Measurements from ENCODE around the gene HDAC10.

Gene HDAC10

GRCh38 chr22:50250555-50251476 lies at the start of gene HDAC10:
Gene HDAC10, minus strand, starts transcription at chr22:50251265. Its CDS starts 233 bp downstream, at chr22:50251032.
- DNase-seq: peak; percentile 80 to 84

GRCh38 chr22:50300620-50301257 lies 49.7 kb upstream of the HDAC10 start:
- DNase-seq: no peak

DNA sequence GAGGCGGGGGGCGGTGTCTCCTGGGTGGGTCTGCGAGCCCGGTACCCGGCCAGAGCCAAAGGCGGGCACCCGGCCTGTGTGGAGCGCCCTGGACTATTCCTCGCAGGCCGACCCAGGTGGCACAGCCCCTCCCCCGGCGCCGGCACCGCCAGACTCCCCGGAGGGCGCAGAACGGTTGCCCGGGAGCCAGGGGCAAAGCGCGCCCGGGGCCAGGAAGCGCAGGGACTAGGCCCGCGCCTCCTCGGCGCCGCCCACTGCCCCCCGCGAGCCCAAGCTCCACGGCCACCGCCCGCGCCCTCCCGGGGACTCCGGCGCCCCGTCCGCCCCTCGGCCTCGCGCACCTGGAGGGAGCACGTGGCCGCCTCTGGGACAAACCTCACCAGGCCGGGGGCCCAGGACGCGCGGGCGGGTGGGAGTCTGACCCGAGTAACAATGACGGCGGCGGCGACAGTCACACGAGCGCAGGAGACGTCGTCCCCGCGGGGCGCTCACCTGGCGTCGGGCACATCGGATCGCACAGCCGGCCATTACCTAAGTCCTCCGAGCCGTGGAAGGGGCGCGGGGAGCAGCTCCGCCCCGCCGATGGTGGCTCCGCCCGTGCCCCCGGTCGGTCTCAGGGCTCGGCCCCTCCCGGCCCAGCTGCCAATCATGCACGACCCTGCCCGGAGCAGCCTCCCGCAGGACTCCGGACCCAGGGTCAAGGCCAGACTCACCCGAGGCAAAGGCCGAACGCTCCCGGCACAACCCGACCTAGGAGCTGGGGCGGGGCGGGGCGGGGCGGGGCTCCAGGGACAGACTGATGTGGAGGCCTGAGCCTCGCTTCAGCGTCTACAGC lies 48.9 kb upstream of the HDAC10 start:
- no peak for DNase-seq

DNA sequence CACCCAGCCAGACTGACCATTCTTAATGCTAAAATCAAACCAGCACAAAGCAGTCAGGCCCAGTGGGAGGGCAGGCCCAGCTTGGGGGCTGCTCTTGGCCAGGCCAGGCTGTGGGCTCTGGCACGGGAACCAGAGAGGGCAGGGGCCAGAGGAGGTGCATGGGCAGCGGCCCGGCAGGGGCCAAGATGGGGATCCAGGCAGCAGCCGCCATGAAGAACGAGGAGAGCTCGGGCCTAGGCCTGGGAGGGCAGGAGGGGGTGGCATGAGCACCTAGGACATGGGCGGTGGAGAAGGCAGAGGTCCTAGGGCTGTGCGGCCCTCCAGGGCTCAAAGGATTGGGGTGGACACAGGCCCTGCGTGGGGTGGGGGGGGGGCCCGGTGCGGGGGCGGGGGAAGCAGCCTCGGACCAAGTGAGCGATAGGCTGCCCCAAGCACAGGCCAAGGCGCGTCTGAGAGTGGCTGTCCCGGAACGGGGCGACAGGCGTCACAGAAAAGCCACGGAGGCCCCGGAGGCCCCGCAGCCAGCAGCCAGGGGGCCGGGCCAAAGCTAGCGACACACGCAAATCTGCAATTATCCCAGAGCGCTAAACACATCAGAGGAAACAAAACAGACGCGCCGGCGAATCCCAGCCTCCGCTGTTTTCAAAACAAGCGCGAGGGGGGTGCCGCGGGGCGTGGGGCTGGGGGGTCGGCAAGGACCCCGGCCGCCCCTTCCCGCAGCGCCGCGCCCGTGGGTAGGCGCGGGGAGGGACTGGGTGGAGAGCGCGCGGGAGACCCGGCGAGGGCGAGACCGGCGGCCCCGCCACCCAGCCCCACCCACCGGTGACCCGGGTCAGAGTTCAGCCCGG lies 48.1 kb upstream of the HDAC10 start:
- no peak for DNase-seq

DNA sequence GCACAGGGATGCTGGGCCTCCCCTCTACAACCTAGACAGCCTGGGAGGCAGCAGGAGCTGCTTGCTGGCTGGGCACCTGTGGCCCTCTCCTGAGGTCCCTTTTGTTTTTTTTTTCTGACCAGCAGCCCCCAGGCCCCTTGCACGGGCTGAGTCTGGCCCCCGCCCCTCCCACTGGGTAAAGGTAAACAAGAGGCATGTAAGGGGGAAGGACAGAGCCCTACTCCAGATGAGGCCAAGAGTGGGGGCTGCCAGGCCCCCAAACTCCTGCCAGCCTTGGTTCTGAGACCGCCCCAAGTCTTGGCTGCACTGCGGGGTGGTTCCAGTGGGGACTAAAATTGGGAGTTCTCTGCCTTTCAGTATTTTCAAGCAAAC lies 47.2 kb upstream of the HDAC10 start:
- DNase-seq: no peak

DNA sequence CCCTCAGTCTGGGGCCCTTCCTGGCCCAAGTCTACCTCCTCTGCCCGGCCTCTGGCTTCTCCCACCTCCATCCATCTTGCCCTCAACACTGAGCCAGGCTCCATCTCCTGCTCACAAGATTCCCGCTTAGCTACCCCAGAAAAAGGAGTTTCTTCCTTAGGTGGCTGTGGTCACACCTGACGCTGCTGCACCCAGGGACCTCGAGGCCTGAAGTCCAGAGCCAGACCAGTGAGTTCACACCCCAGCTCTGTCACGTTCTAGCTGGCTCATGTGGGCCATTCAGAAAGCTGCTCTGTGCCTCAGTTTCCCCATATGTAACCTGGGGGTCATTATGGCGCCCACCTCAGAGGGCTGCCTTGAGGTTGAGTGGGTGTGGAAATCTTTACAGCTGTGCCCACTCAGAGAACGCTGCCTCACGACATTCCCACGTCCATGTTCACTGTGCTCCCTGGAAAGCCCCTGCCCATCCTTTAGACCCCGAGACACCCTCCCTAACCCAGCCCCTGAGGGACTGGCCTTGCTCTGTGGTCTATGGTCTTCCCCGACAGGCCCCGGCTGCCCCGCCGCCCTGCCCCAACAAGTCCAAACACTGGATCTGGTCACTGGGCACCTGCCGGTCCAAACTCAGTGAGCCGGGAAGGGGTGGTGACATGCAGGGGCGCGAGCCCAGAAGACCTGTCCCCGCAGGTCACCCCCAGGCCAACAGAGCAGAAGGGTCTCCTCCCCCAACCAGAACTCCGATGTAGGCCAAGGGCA lies 46.6 kb upstream of the HDAC10 start:
- no peak for DNase-seq

- no peak for DNase-seq
Measured at GRCh38 chr22:50296658-50297490, 45.8 kb upstream of the HDAC10 start.

- no peak for DNase-seq
Measured at GRCh38 chr22:50294319-50294656, 43.2 kb upstream of the HDAC10 start.

GRCh38 chr22:50293441-50294318 lies 42.6 kb upstream of the HDAC10 start:
- no peak for DNase-seq

GRCh38 chr22:50292643-50293440 lies 41.8 kb upstream of the HDAC10 start:
- peak in 1 of 2 donors; percentile 47 for DNase-seq

DNA sequence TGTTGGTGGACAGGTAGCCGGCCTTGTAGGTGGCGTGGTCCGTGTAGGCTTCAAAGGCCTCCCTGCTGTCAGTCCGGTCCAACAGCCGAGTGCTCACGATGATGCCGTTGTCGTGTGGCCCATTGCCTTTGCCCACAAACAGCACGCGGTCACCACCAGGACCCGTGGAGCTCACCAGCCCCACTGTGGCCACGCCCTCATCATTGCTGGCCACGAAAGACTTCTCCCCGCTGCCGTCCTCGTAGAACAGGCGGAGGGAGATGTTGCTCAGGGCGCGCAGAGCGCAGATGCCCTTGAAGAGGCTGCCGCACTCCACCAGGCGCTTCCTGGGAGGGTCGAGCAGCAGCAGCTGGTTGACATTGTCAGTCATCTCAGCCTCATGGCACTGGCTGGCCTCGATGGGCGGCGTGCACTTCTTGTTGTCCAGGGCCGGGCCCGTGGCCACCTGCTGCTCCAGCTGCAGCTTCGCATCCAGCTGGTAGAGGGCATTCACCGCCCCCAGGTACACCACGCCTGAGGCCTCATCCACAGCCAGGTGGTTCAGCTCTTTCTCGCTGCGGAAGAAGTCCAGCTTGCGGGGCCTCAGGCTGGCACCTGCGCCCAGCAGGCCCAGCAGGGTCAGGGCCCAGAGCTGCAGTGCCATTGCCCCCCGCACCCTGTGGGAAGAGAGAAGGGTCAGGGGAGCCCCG lies 39.0 kb upstream of the HDAC10 start:
- no peak for DNase-seq

- DNase-seq: no peak
Measured at GRCh38 chr22:50289151-50289941, 38.3 kb upstream of the HDAC10 start.

- no peak for DNase-seq
Measured at GRCh38 chr22:50287731-50288130, 36.7 kb upstream of the HDAC10 start.

- DNase-seq: no peak
Measured at GRCh38 chr22:50286701-50287318, 35.7 kb upstream of the HDAC10 start.

DNA sequence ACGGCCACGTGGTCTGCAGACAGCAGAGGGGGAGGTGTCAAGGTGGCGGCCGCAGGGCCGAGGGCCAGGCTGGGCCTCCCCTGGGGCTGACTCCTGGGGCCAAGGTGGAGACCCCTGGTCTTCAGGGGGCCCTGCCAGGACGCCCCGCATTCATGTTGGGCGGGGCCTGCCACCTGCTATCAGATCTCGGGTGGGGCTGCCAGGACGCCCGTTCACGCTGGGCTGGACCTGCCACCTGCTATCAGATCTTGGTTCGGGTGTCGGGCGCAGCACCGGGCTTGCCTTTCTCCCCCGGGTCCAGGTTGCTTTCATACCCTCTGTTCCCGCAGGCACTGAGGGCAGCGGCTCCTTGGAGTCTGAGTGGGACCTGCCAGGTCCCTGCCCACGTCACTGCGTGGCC lies 35.2 kb upstream of the HDAC10 start:
- DNase-seq: no peak

- DNase-seq: no peak
Measured at GRCh38 chr22:50285568-50286229, 34.6 kb upstream of the HDAC10 start.

Measured in CD4-positive, alpha-beta T cell treated with Interleukin-4 for 1 hour (primary cell).